Measurements from ENCODE around the gene OR6J1.

OR6J1 gene

GRCh38 chr14:22627506-22628263 lies 16.5 kb downstream of the OR6J1 start:
- no peak for ATAC-seq (ENCODE audit: insufficient read depth, low read depth)
- Histone ChIP-seq H3K4me2 (ENCODE audit: insufficient read depth, low read length) (no peak overlapping the region), H3K27me3 (ENCODE audit: insufficient read depth, low read length, poor library complexity) (peaks cover 7% of the 10 kb centered on the region), H3K79me2 (ENCODE audit: insufficient read depth, low read length) (no peaks in the 10 kb centered on the region), H3K36me3 (ENCODE audit: insufficient read depth, low read length) (no peaks in the 10 kb centered on the region), H3K4me1 (ENCODE audit: insufficient read depth, low read length) (no peaks in the 10 kb centered on the region), H4K20me1 (ENCODE audit: insufficient read depth, low read length) (no peaks in the 10 kb centered on the region), H3K4me3 (ENCODE audit: low read depth in 1 of 2, low read length in 2 of 2) (no peak overlapping the region), H3K9me3 (ENCODE audit: insufficient read depth, low read length, severe bottlenecking) (no peaks in the 10 kb centered on the region), H3K9ac (ENCODE audit: low read depth, low read length) (no peak overlapping the region), H2AFZ (ENCODE audit: low read depth, low read length) (no peak overlapping the region), H3K27ac (ENCODE audit: low read length) (no peak overlapping the region)
- no peak for DNase-seq
- TF ChIP-seq, protein P1, sequence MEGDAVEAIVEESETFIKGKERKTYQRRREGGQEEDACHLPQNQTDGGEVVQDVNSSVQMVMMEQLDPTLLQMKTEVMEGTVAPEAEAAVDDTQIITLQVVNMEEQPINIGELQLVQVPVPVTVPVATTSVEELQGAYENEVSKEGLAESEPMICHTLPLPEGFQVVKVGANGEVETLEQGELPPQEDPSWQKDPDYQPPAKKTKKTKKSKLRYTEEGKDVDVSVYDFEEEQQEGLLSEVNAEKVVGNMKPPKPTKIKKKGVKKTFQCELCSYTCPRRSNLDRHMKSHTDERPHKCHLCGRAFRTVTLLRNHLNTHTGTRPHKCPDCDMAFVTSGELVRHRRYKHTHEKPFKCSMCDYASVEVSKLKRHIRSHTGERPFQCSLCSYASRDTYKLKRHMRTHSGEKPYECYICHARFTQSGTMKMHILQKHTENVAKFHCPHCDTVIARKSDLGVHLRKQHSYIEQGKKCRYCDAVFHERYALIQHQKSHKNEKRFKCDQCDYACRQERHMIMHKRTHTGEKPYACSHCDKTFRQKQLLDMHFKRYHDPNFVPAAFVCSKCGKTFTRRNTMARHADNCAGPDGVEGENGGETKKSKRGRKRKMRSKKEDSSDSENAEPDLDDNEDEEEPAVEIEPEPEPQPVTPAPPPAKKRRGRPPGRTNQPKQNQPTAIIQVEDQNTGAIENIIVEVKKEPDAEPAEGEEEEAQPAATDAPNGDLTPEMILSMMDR (IDR thresholded peaks at IDR 0.05; ENCODE audit: borderline replicate concordance, extremely low read depth, low read length, poor library complexity, severe bottlenecking), result no peak
- no peak for TF ChIP-seq EZH2 (IDR thresholded peaks at IDR 0.05; ENCODE audit: borderline replicate concordance, low read depth, low read length, severe bottlenecking)

DNA sequence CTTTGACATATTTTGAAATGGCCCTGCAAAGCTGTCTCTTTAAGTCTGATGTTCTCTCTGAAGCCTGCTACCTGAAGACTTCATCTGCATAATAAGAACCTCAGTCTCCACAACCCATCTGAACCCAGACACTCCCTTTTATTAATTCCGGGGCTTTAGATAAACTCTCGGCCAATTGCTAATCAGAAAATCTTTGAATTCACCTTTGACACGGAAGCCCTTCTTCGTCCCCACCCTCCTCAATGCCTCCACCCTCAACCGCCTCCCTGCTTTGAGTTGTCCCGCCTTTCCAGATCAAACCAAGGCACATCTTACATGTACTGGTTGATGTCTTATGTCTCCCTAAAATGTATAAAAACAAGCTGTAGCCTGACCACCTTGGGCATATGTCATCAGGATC lies 17.6 kb downstream of the OR6J1 start:
- Histone ChIP-seq H4K20me1 (ENCODE audit: insufficient read depth, low read length) (no peaks in the 10 kb centered on the region), H3K36me3 (ENCODE audit: insufficient read depth, low read length) (no peaks in the 10 kb centered on the region), H3K27ac (ENCODE audit: low read length) (no peak overlapping the region), H2AFZ (ENCODE audit: low read depth, low read length) (no peak overlapping the region), H3K79me2 (ENCODE audit: insufficient read depth, low read length) (no peaks in the 10 kb centered on the region), H3K4me3 (ENCODE audit: low read depth in 1 of 2, low read length in 2 of 2) (no peak overlapping the region), H3K4me2 (ENCODE audit: insufficient read depth, low read length) (no peak overlapping the region), H3K9ac (ENCODE audit: low read depth, low read length) (no peak overlapping the region), H3K4me1 (ENCODE audit: insufficient read depth, low read length) (no peaks in the 10 kb centered on the region), H3K9me3 (ENCODE audit: insufficient read depth, low read length, severe bottlenecking) (no peaks in the 10 kb centered on the region), H3K27me3 (ENCODE audit: insufficient read depth, low read length, poor library complexity) (peaks cover 7% of the 10 kb centered on the region)
- DNase-seq, result no peak
- ATAC-seq (ENCODE audit: insufficient read depth, low read depth), result no peak
- TF ChIP-seq, protein P1 (IDR thresholded peaks at IDR 0.05; ENCODE audit: borderline replicate concordance, extremely low read depth, low read length, poor library complexity, severe bottlenecking), result no peak
- no peak for TF ChIP-seq EZH2 (IDR thresholded peaks at IDR 0.05; ENCODE audit: borderline replicate concordance, low read depth, low read length, severe bottlenecking)

GRCh38 chr14:22623047-22623446 lies 21.1 kb downstream of the OR6J1 start:
- Histone ChIP-seq H3K4me1 (ENCODE audit: insufficient read depth, low read length) (no peaks in the 10 kb centered on the region), H3K36me3 (ENCODE audit: insufficient read depth, low read length) (no peaks in the 10 kb centered on the region), H3K9ac (ENCODE audit: low read depth, low read length) (no peak overlapping the region), H2AFZ (ENCODE audit: low read depth, low read length) (no peak overlapping the region), H3K79me2 (ENCODE audit: insufficient read depth, low read length) (no peaks in the 10 kb centered on the region), H3K9me3 (ENCODE audit: insufficient read depth, low read length, severe bottlenecking) (no peaks in the 10 kb centered on the region), H4K20me1 (ENCODE audit: insufficient read depth, low read length) (no peaks in the 10 kb centered on the region), H3K4me3 (ENCODE audit: low read depth in 1 of 2, low read length in 2 of 2) (no peak overlapping the region), H3K27ac (ENCODE audit: low read length) (no peak overlapping the region), H3K27me3 (ENCODE audit: insufficient read depth, low read length, poor library complexity) (peaks cover 2% of the 10 kb centered on the region), H3K4me2 (ENCODE audit: insufficient read depth, low read length) (no peak overlapping the region)
- DNase-seq (no peak), ATAC-seq (ENCODE audit: insufficient read depth, low read depth) (peak; percentile 53)
- TF ChIP-seq EZH2 (IDR thresholded peaks at IDR 0.05; ENCODE audit: borderline replicate concordance, low read depth, low read length, severe bottlenecking), result no peak
- TF ChIP-seq, protein P1 (IDR thresholded peaks at IDR 0.05; ENCODE audit: borderline replicate concordance, extremely low read depth, low read length, poor library complexity, severe bottlenecking), result no peak

All from DND-41 (cell line).